HG03439 (cell line): Measurements from ENCODE around the gene AGFG1.
"Not testable (repeated sequence)": the region's sequence is repeated elsewhere in the genome, so short reads cannot be mapped to it uniquely, and the experiment has no call there.

ENCODE experiments used
- ATAC-seq: cut with Tn5 transposase; IDR thresholded peaks from one replicate; pipeline ENCODE4 v1.9.1; 2021; ENCODE audit warnings: mild to moderate bottlenecking, moderate library complexity; ENCODE audit not compliant: unreplicated experiment

The AGFG1 gene

DNA sequence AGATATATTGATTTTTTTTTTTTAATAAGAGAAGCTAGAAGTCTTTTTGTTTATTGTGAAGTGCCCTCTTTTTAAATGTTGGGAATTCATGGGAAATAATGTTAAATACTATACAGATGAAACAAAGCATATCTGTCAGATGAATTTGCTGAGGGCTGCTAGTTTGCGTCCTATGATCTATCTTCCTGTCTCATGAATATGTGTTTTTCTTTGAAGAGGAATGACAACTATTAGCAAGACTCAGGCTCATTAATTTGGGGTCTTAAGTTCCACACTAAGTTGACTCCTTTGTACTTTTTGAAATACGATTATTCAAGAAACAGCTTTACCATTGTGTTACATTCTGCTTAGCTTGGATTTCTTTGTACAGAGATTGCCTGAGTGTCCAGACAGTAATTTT lies 57.9 kb downstream of the AGFG1 start:
- no peak for ATAC-seq

- ATAC-seq, result no peak
These were observed 62.8 kb downstream of the AGFG1 start for GRCh38 chr2:227534714-227535113.

GRCh38 chr2:227536445-227536844 lies 64.5 kb downstream of the AGFG1 start:
- ATAC-seq, result no peak

- no peak for ATAC-seq
These were observed 67.6 kb downstream of the AGFG1 start for GRCh38 chr2:227539465-227539956.

- not testable (repeated sequence) for ATAC-seq
These were observed 68.4 kb downstream of the AGFG1 start for GRCh38 chr2:227540352-227540751.

DNA sequence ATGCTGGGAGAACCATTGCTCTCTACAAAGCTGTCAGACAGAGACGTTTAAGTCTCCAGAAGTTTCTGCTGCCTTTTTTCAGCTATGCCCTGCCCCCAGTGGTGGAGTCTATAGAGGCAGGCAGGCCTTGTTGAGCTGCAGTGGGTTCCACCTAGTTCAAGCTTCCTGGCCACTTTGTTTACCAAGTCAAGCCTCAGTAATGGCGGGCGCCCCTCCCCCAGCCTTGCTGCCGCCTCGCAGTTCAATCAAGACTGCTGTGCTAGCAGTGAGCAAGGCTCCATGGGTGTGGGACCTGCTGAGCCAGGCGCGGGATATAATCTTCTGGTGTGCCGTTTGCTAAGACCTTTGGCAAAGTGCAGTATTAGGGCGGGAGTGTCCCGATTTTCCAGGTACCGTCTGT lies 74.0 kb downstream of the AGFG1 start:
- ATAC-seq, result no peak

- no peak for ATAC-seq
These were observed 79.9 kb downstream of the AGFG1 start for GRCh38 chr2:227551836-227552235.

DNA sequence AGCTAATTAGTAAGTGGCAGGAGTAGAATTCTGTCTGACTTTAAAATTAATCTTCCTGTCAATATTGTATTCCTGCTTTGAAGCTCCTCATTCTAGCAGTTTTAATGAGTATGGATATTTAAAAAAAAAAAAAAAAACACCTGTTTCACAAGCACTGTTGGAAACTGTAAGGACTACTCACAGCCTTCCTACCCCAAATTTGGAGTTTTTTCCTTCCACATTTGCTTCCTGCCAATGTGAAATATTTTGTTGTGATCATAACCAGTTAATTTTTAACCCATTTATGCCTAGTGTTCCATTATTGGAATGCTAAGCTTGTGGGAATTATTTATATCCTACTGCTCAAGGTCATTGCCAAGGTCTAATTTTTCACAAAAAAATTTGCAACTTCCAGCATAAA lies 90.6 kb downstream of the AGFG1 start:
- ATAC-seq, result no peak

GRCh38 chr2:227565080-227565479 lies 93.1 kb downstream of the AGFG1 start:
- ATAC-seq, result no peak

DNA sequence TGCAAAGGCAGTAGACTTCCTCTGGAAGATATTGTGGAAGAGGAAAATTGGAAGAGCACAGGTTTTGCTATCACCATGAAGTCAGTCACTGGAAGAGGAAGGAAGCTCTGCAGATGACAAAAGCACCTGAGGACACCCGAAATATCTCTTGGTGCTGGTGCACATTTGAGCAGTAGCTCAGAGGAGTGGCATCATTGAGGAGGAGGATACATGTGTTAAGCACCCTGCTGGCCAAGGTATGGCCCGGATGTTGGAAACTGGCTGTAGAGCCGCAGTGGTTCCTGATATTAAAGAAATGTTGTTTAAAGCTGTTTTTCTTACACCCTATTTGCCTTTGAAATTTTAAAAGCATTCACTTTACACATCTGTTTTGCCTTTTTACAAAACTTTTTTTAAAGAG lies 94.1 kb downstream of the AGFG1 start:
- no peak for ATAC-seq

GRCh38 chr2:227568852-227569169 lies 96.9 kb downstream of the AGFG1 start:
- no peak for ATAC-seq

GRCh38 chr2:227570615-227571014 lies 98.7 kb downstream of the AGFG1 start:
- no peak for ATAC-seq

- ATAC-seq, result no peak
These were observed 104.2 kb downstream of the AGFG1 start for GRCh38 chr2:227576110-227576509.

DNA sequence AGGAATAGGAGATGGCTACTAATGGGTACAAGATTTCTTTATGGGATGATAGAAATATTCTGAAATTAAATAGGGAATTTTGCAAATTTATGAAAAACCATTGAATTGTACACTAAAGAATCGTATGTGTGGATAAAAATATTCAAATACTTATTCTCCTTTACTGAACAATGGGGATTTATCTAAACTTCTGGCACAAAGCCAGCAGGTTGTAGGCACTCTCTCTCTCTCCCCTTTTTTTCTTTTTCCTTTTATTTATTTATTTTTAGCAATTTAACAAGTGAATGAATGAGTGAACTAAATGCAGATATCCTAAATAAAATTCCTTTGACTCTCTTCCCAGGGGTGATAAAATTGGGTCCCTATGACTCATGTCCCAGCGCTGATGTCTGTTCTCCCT lies 104.9 kb downstream of the AGFG1 start:
- no peak for ATAC-seq

DNA sequence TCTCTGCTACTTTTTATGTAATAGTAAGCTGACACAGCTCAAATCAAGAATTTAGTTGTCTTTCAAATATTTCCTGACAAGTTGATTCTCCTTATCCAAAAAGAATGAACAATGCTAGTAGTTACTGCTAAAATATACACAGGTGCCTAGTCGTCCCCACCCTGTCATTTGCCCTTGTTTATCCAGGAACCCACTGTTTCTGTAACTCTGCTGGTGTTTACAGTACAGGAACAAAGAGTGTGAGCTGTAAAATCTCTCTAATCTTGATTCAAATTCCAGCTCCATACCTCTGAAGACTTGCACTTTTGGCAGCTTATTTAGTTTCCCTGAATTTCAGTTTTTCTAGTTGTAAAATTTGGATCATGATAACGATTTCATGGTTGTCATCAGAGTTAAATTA lies 105.6 kb downstream of the AGFG1 start:
- no peak for ATAC-seq

DNA sequence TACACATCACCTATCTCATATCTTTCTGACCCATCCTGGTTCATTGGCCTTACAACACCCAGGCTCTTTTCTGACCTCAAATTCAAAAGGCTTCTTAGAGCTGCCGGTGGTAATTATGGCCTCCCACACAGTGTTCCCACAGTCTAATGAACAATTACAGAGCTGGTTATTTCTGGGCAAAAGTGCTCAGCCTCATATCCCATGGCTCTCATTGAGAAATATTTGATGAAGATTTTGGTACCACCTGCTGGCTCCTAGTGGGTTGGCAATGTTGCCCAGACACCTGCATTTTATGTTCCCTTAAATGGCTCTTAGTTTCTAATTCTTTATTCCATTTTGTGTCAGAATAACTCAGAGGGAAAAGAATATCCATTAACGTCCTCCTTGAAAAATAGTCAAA lies 106.7 kb downstream of the AGFG1 start:
- no peak for ATAC-seq

- ATAC-seq, result no peak
These were observed 107.8 kb downstream of the AGFG1 start for GRCh38 chr2:227579791-227580190.

- no peak for ATAC-seq
These were observed 110.4 kb downstream of the AGFG1 start for GRCh38 chr2:227582369-227582768.

DNA sequence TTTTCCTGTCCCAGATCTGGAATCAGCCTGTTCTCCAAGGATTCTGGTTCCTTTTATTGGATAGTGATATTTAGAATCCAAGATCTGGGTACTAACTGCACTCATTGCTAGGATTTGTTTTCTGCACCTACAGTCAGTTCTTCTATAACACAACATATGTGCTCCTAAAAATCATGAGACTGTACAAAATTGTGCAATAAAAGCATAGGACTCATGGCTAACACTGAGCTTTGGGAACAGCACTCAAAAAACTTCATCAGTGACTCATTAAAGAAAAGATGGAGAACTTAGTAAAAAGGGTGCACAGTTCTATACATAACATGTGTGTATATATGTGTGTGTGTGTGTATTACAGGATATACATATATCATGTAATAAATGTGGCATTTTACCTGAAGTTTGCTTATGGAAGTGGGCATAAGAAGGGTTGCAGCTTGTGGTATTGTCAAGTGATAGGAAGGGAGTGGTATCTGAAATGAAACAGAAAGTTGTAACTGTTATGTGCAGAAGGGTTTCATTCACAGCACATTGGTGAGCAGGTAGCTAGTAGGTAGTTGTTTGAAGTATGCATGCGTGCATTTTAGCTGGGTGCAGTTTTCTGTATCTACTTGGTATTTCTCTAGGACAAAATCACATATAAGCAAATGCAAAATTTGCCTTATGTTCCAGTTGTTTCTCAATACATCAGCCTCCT lies 120.9 kb downstream of the AGFG1 start:
- ATAC-seq, result no peak

DNA sequence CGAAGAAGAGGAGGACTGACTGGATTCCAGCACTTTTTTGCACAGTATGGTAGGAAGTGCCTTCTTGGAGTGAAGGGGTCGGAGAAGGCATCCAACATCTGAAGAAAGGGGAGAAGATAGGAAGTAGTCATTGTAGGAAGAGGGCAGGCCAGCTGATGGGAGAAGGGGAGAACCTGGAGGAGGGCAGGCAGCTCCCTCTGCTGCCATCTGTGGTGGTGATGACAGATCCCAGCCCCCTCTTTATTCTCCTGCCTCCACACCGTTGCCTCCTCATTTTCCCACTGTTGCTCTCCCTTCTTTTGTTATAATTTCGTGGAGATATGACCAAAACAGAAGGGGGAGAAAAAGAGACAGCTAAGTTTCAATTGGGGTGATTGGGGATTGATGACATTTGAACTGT lies 123.8 kb downstream of the AGFG1 start:
- no peak for ATAC-seq

- ATAC-seq, result no peak
These were observed 125.1 kb downstream of the AGFG1 start for GRCh38 chr2:227597036-227597435.

DNA sequence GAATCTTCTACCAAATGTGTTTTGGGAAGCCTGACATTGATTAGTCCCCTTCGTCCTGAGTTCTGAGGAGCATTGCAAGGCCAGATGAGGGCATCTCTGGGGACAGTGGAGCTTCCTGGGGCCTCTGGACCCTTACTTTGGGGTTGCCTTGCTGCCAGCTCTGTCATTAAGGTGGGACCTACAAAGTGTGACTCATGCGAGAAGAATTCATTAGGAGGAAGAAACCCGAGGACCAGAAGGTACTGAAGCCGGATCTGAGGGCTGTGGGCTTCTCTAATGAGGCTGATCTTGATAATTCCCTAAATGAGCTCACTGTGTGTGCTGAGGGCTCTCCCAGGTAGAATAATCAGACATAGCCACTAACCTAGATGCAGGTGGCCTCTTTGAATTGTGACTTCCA lies 126.0 kb downstream of the AGFG1 start:
- ATAC-seq, result no peak

DNA sequence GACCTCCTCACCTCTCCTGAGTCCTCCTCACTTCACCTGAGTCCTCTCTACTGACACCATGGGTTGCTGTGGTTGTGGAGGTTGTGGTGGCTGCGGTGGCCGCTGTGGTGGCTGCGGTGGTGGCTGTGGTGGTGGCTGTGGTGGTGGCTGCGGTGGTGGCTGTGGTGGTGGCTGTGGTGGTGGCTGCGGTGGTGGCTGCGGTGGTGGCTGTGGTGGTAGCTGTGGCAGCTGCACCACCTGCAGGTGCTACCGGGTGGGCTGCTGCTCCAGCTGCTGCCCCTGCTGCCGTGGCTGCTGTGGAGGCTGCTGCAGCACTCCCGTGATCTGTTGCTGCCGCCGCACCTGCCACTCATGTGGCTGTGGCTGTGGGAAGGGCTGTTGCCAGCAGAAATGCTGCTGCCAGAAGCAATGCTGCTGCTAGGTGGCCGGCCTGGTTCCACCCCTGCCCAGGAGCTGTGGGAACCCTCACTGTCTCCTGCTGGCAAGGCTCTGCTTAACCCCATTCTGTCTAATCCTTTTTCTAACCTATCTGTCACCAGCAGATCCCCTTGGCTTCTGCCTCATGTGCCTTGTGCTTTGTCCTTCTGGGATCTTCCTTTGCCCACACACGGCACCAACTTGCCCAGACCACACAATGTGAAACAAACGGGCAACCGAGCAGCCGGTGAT lies 127.0 kb downstream of the AGFG1 start, which contains the start of gene SCYGR2:
TSS of gene SCYGR2 (plus strand) at position 59 of the 669 bp plus-strand sequence. CDS start at position 59, 0 bp downstream.
- ATAC-seq, result not testable (repeated sequence)
